Psoas muscle (tissue), 8 donors: ENCODE results near the gene PLA2G4B. TPM values are rescaled to one million over a fixed set of nuclear protein-coding genes. Genes with fewer than 3 reads are reported as not detected.

Source experiments
- ATAC-seq, 4 donors: fragments of 200-7000 bp; cut with Tn5 transposase; one replicate each; pipeline ENCODE4 v1.9.1; 2020; ENCODE audit warnings: moderate library complexity in 3 of 4, mild to moderate bottlenecking in 2 of 4
- DNase-seq, 2 donors: peaks; one replicate each; pipeline ENCODE4 v3.0.0-alpha.2; 2020
- H3K27ac ChIP-seq: fragments of 200-600 bp; one replicate; pipeline ENCODE4 v1.8.0; 2022
- H3K27me3 ChIP-seq, 3 donors: fragments of 200-600 bp in 1 of 3; one replicate each; pipeline versions ENCODE4 v1.6.1 to v1.8.0; 2013 to 2022; ENCODE audit warnings: low read length in 2 of 3, mild to moderate bottlenecking in 2 of 3, moderate library complexity in 1 of 3; ENCODE audit not compliant: insufficient read depth in 3 of 3
- H3K36me3 ChIP-seq, 2 donors: fragments of 200-600 bp in 1 of 2; one replicate each; pipeline versions ENCODE4 v1.6.1 to v1.8.0; 2013 to 2022; ENCODE audit warnings: low read depth in 1 of 2, mild to moderate bottlenecking in 1 of 2, moderate library complexity in 1 of 2; ENCODE audit not compliant: insufficient read depth in 1 of 2
- H3K4me1 ChIP-seq: fragments of 200-600 bp; one replicate; pipeline ENCODE4 v1.8.0; 2022
- H3K4me3 ChIP-seq: fragments of 200-600 bp; one replicate; pipeline ENCODE4 v1.8.0; 2022; ENCODE audit warnings: mild to moderate bottlenecking
- H3K9me3 ChIP-seq: fragments of 200-600 bp; one replicate; pipeline ENCODE4 v1.8.0; 2022
- CTCF ChIP-seq: fragments of 200-600 bp; IDR thresholded peaks from one replicate; pipeline ENCODE4 v1.8.0; 2022; ENCODE audit warnings: antibody characterized with exemption
- WGBS, 3 donors: extraction: QIAGEN DNeasy Blood & Tissue Kit; methylation state at CpG; one replicate each; pipeline versions ENCODE4 v1.1.6 to v1.1.7; 2013; 5-methylcytosine and 5-hydroxymethylcytosine counted together
- intact Hi-C, 2 donors: fragments of 100-400 bp; cut with DNase I; formaldehyde crosslinking; loops; one replicate each; pipeline versions ENCODE4 v1.11.0 to v1.14.2; 2022
- polyA plus RNA-seq, 3 donors: library from polyadenylated mRNA; stranded (reverse); fragments of 200-250 nt; gene quantifications; one replicate each; pipeline ENCODE4 v1.2.3, GENCODE V29; 2013
- total RNA-seq, 4 donors: library from RNA; stranded (reverse); fragmentation: NEBNext Ultra II Directional in 2 of 4; extraction: Animal tissue kit (Norgen Biotek cat#: 25700) in 2 of 4; gene quantifications; one replicate each; pipeline versions ENCODE4 v1.2.1 to v1.2.4, GENCODE V29; 2021 to 2023
- donor health status: healthy with polysubstance abuse.
- donor health status: DM: no; HTN: no; CAD: no; lungs with moderate emphysema.
- donor health status: Bipolar disorder and iron deficiency.
- donor health status: healthy.
- donor health status: DM: yes; HTN: yes; CAD: no.
- donor health status: DM: no; HTN: no; CAD: no.
- donor health status: DM: no; HTN: no; CAD: no.
- donor health status: DM: yes; HTN: yes; CAD: no.

The PLA2G4B gene
- total and polyA plus RNA-seq, 7 donors = 1.1 to 4.3 (median 1.4) TPM

GRCh38 chr15:41872166-41872747 lies 33.6 kb downstream of the PLA2G4B start:
- DNase-seq (no peak), ATAC-seq (no peak)
- Histone ChIP-seq H3K27ac (no peak overlapping the region), H3K4me3 (no peak overlapping the region), H3K4me1 (no peaks in the 10 kb centered on the region), H3K36me3 (no peaks in the 10 kb centered on the region), H3K9me3 (no peaks in the 10 kb centered on the region), H3K27me3 (no peaks in the 10 kb centered on the region)
- intact Hi-C loops = no loop called here
- WGBS, 3 donors = 84 to 95% (median 90%) methylated on average over 9 of the region's 9 CpGs
- no peak for TF ChIP-seq CTCF

- ATAC-seq (no peak), DNase-seq (no peak)
- no peak for TF ChIP-seq CTCF
- Histone ChIP-seq H3K4me3 (no peak overlapping the region), H3K36me3 (no peaks in the 10 kb centered on the region), H3K27ac (no peak overlapping the region), H3K4me1 (peaks cover 4% of the 10 kb centered on the region), H3K27me3 (no peaks in the 10 kb centered on the region), H3K9me3 (no peaks in the 10 kb centered on the region)
- WGBS, 3 donors = 86 to 95% (median 90%) methylated on average over 8 of the region's 8 CpGs
- intact Hi-C loops = no loop called here
These were observed 35.1 kb downstream of the PLA2G4B start for GRCh38 chr15:41873711-41874110.

- no peak for DNase-seq
- H3K36me3 ChIP-seq = no peaks in the 10 kb centered on the region
- H3K4me1 ChIP-seq = peaks cover 4% of the 10 kb centered on the region
- H3K9me3 ChIP-seq = no peaks in the 10 kb centered on the region
- WGBS, 3 donors = 77 to 85% (median 82%) methylated on average over 12 of the region's 12 CpGs
- ATAC-seq = no peak
- no peak for TF ChIP-seq CTCF
- no peaks in the 10 kb centered on the region for H3K27me3 ChIP-seq
- intact Hi-C loops = no loop called here
- no peak overlapping the region for H3K27ac ChIP-seq
- no peak overlapping the region for H3K4me3 ChIP-seq
These were observed 36.1 kb downstream of the PLA2G4B start for GRCh38 chr15:41874736-41875135.

- Histone ChIP-seq H3K4me3 (no peak overlapping the region), H3K4me1 (peaks cover 4% of the 10 kb centered on the region), H3K9me3 (no peaks in the 10 kb centered on the region), H3K27ac (no peak overlapping the region), H3K36me3 (no peaks in the 10 kb centered on the region), H3K27me3 (no peaks in the 10 kb centered on the region)
- ATAC-seq = no peak
- DNase-seq = no peak
- 72 to 80% (median 77%) methylated on average over 13 of the region's 13 CpGs for WGBS, 3 donors
- intact Hi-C loops = no loop called here
- no peak for TF ChIP-seq CTCF
These were observed 37.4 kb downstream of the PLA2G4B start for GRCh38 chr15:41876007-41876406.

- Histone ChIP-seq H3K27me3 (no peaks in the 10 kb centered on the region), H3K36me3 (no peaks in the 10 kb centered on the region), H3K9me3 (no peaks in the 10 kb centered on the region), H3K4me1 (peaks cover 8% of the 10 kb centered on the region), H3K27ac (no peak overlapping the region), H3K4me3 (no peak overlapping the region)
- intact Hi-C loops = no loop called here
- ATAC-seq = no peak
- 67 to 74% (median 67%) methylated on average over 11 to 12 of the region's 12 CpGs for WGBS, 3 donors
- no peak for TF ChIP-seq CTCF
- DNase-seq = no peak
These were observed 38.0 kb downstream of the PLA2G4B start for GRCh38 chr15:41876689-41877088.
